Astrocyte of the cerebellum (primary cell): Measurements from ENCODE around the gene ARHGAP1.

Source experiments
- DNase-seq: peaks from one replicate; pipeline ENCODE4 v3.0.0-alpha.2; 2011; ENCODE audit warnings: low read depth
- H3K4me3 ChIP-seq: 2 replicates; pipeline ENCODE4 v1.5.1; 2011; ENCODE audit warnings: mild to moderate bottlenecking, low read depth, low read length, moderate library complexity
- in situ Hi-C: cut with HindIII; loops from 2 replicates; pipeline ENCODE4 v1.10.0; 2017; ENCODE audit warnings: low sequenced_read_pairs
- TF ChIP-seq, protein P1 (sequence below): IDR thresholded peaks from 2 replicates; pipeline ENCODE4 v1.5.1; 2012; ENCODE audit warnings: low read length, low read depth, moderate library complexity, mild to moderate bottlenecking; ENCODE audit errors: missing control alignments

Gene ARHGAP1

DNA sequence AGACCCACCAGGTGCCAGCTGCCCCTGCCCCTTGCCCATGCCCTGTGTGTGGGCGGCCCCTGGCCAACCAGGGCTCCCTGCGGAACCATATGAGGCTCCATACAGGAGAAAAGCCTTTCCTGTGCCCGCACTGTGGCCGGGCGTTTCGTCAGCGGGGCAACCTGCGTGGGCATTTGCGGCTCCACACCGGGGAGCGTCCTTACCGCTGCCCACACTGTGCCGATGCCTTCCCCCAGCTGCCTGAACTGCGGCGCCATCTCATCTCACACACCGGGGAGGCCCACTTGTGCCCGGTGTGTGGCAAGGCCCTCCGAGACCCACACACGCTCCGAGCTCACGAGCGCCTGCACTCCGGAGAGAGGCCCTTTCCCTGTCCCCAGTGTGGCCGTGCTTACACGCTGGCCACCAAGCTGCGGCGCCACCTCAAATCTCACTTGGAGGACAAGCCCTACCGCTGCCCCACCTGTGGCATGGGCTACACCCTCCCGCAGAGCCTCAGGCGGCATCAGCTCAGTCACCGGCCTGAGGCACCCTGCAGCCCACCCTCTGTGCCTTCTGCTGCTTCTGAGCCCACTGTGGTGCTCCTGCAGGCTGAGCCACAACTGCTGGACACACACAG, 4.8 kb upstream of the ARHGAP1 start:
- H3K4me3 ChIP-seq: no peak overlapping the region
- TF ChIP-seq, protein P1, sequence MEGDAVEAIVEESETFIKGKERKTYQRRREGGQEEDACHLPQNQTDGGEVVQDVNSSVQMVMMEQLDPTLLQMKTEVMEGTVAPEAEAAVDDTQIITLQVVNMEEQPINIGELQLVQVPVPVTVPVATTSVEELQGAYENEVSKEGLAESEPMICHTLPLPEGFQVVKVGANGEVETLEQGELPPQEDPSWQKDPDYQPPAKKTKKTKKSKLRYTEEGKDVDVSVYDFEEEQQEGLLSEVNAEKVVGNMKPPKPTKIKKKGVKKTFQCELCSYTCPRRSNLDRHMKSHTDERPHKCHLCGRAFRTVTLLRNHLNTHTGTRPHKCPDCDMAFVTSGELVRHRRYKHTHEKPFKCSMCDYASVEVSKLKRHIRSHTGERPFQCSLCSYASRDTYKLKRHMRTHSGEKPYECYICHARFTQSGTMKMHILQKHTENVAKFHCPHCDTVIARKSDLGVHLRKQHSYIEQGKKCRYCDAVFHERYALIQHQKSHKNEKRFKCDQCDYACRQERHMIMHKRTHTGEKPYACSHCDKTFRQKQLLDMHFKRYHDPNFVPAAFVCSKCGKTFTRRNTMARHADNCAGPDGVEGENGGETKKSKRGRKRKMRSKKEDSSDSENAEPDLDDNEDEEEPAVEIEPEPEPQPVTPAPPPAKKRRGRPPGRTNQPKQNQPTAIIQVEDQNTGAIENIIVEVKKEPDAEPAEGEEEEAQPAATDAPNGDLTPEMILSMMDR: no peak
- in situ Hi-C loops: no loop called here
- DNase-seq: no peak

DNA sequence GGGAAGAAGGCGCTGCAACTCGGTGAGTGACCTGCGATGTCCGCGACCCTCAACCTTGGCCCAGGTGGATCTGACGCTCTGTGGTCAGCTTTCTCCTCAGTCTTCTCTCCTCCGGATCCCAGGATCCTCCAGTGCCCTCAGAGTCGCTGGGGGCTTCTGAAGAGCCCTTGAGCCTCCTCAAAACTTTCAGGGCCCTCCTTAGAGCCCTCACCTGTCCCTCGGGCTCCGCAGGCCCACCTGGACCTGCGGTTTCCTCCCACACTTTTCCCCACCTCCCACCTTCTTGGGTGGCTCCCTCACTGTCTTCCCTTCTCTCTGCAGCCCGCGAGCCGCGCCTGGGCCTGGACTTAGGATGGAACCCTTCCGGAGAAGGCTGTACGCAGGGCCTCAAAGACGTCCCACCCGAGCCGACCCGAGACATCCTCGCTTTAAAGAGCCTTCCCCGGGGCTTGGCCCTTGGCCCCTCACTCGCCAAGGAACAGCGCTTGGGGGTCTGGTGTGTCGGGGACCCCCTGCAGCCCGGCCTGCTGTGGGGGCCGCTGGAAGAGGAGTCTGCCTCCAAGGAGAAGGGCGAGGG, 747 bp upstream of the ARHGAP1 start:
- DNase-seq: no peak
- in situ Hi-C loops: no loop called here
- TF ChIP-seq, protein P1: no peak
- H3K4me3 ChIP-seq: peak overlapping the region; percentile 100

DNA sequence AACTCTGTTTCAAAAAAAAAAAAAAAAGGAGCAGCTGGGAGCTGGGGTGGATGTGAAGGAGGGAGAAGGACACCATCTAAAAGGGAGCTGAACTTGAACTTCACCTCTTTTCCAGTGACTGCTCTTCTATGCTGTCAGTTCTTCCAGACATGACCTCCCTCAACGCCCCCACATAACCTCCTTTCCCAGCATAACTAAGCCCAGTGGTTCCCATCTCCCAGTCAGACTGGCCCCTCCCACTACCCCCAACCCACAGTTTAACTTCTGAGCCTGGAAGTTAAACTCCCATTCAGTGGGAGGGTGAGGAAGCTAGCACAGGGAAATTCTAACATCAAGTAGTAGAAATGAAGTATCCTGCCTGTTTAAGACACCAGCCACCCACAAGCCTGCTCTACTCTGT, 1.8 kb downstream of the ARHGAP1 start:
- DNase-seq: no peak
- in situ Hi-C loops: no loop called here
- TF ChIP-seq, protein P1: no peak
- H3K4me3 ChIP-seq: no peak overlapping the region

DNA sequence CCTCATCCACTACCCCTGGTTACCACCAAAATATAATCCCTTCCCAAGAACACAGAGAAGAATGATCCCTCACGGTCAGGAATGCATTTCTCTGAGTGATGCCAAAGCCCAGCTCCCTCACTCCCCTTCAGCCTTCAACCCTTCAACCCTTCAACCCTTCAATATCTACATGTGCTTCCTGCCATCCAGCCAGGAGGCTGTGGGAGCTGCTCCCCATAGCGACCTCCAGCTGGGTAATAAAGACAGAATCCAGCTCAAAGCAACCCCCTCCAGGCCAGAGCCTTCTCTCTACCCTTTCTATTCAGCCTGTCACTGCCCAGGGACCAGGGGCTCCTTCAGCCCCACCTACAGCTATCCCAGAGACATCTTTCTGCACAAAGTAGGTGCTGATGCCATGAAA, 2.7 kb downstream of the ARHGAP1 start:
- H3K4me3 ChIP-seq: no peak overlapping the region
- in situ Hi-C loops: no loop called here
- DNase-seq: no peak
- TF ChIP-seq, protein P1: no peak

DNA sequence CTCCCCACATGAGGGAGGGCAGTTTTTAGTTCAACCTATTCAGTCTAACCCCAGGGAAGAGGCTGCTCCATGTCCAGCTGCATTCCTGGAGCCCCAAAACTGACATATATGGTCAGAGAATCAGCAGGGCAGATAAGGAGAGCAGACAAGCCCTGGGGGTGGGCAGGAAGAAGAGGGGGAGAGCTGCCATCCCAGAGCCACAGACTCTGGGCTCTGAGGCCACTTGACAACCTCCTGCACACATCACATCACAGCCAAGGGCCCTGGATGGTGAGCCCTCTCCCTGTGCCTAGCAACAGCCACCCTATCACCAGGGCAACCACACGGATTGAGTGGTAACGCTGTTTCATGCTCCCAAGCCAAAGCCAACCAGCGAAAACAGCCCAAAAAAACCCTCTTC, 3.1 kb downstream of the ARHGAP1 start:
- no peak overlapping the region for H3K4me3 ChIP-seq
- DNase-seq: no peak
- TF ChIP-seq, protein P1: no peak
- in situ Hi-C loops: no loop called here

DNA sequence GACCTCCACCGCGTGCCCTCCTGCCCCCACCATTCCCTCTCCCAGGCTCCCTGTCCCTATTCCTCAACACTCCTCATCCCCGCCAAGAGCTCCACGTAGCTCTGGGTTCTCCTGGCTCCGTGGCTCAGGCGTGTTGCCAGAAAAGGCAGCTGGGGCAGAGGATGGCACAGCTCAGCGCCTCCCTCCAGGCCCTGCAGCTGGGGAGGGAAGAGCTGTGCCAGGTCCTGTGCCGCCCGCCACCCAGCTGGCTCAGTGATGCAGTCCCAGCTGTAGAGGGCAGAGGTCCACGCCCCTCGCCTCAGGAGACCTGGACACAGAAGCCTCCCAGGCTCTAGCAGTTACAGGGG, 4.2 kb downstream of the ARHGAP1 start:
- no peak for DNase-seq
- H3K4me3 ChIP-seq: no peak overlapping the region
- in situ Hi-C loops: no loop called here
- TF ChIP-seq, protein P1: no peak
